GM23338 (cell line): ENCODE results near the gene DENND4A. TPM values are rescaled to one million over a fixed set of nuclear protein-coding genes. Genes with fewer than 3 reads are reported as not detected.

Experiments used
- ATAC-seq: fragments of 200-7000 bp; cut with Tn5 transposase; 3 replicates; pipeline ENCODE4 v1.9.1; 2020
- DNase-seq: peaks from one replicate; pipeline ENCODE4 v3.0.0-alpha.2; 2015; ENCODE audit warnings: low spot score
- H2AFZ ChIP-seq: fragments of 200-600 bp; sonication (generic); 2 replicates; pipeline ENCODE4 v1.8.0; 2016; ENCODE audit warnings: antibody characterized with exemption, mild to moderate bottlenecking, moderate library complexity
- H3F3A ChIP-seq: fragments of 200-600 bp; sonication (generic); replicated peaks from 2 replicates; pipeline ENCODE4 v1.8.0; 2017; ENCODE audit warnings: antibody characterized with exemption, mixed run types, low read depth
- H3K27ac ChIP-seq: fragments of 200-600 bp; sonication (generic); 2 replicates; pipeline ENCODE4 v1.6.1; 2016; ENCODE audit warnings: low read depth
- H3K27me3 ChIP-seq: fragments of 200-600 bp; sonication (generic); 2 replicates; pipeline ENCODE4 v1.8.0; 2016; ENCODE audit warnings: mild to moderate bottlenecking, mixed run types, moderate library complexity; ENCODE audit not compliant: insufficient read depth
- H3K36me3 ChIP-seq: fragments of 200-600 bp; sonication (generic); 2 replicates; pipeline ENCODE4 v1.8.0; 2016; ENCODE audit warnings: mild to moderate bottlenecking; ENCODE audit not compliant: insufficient read depth
- H3K4me1 ChIP-seq: fragments of 200-600 bp; sonication (generic); 2 replicates; pipeline ENCODE4 v1.8.0; 2016; ENCODE audit warnings: mild to moderate bottlenecking, moderate library complexity; ENCODE audit not compliant: insufficient read depth
- H3K4me2 ChIP-seq: fragments of 200-600 bp; sonication (generic); 2 replicates; pipeline ENCODE4 v1.7.1; 2017; ENCODE audit warnings: mixed run types
- H3K4me3 ChIP-seq: fragments of 200-600 bp; sonication (generic); 2 replicates; pipeline ENCODE4 v1.6.1; 2016; ENCODE audit warnings: mixed run types
- H3K79me2 ChIP-seq: fragments of 200-600 bp; sonication (generic); replicated peaks from 2 replicates; pipeline ENCODE4 v1.8.0; 2017; ENCODE audit warnings: mild to moderate bottlenecking; ENCODE audit not compliant: insufficient read depth
- H3K9me2 ChIP-seq: fragments of 200-600 bp; sonication (generic); 2 replicates; pipeline ENCODE4 v1.8.0; 2017; ENCODE audit not compliant: insufficient read depth
- H4K20me1 ChIP-seq: fragments of 200-600 bp; sonication (generic); replicated peaks from 2 replicates; pipeline ENCODE4 v1.8.0; 2017; ENCODE audit warnings: mild to moderate bottlenecking; ENCODE audit not compliant: insufficient read depth
- H3K27ac Mint-ChIP-seq: 2 replicates; pipeline ENCODE4 v1.8.0; 2020; ENCODE audit warnings: inconsistent platforms, mild to moderate bottlenecking, moderate library complexity, mixed read lengths
- H3K27me3 Mint-ChIP-seq: 3 replicates; pipeline ENCODE4 v1.8.0; 2022; ENCODE audit warnings: low read depth, mild to moderate bottlenecking, moderate library complexity, mixed read lengths, inconsistent platforms; ENCODE audit not compliant: insufficient read depth, poor library complexity
- H3K36me3 Mint-ChIP-seq: 3 replicates; pipeline ENCODE4 v1.8.0; 2021; ENCODE audit warnings: low read depth, mild to moderate bottlenecking, inconsistent platforms, moderate library complexity, mixed read lengths
- H3K4me1 Mint-ChIP-seq: 3 replicates; pipeline ENCODE4 v1.8.0; 2020; ENCODE audit warnings: mild to moderate bottlenecking, inconsistent platforms, mixed read lengths
- H3K4me3 Mint-ChIP-seq: 3 replicates; pipeline ENCODE4 v1.8.0; 2021; ENCODE audit warnings: moderate library complexity, mild to moderate bottlenecking, inconsistent platforms, mixed read lengths
- H3K9me3 Mint-ChIP-seq: 3 replicates; pipeline ENCODE4 v1.8.0; 2020; ENCODE audit warnings: moderate library complexity, mild to moderate bottlenecking, inconsistent platforms, mixed read lengths
- CREB1 ChIP-seq: fragments of 250-450 bp; sonication (Bioruptor Pico); IDR thresholded peaks from 2 replicates; pipeline ENCODE4 v1.5.0; 2020; ENCODE audit warnings: low read depth, mild to moderate bottlenecking, moderate library complexity
- ETS1 ChIP-seq: IDR thresholded peaks from 2 replicates; pipeline ENCODE4 v1.6.1; 2016; ENCODE audit warnings: antibody characterized with exemption
- EZH2phosphoT487 ChIP-seq: fragments of 200-600 bp; sonication (generic); IDR thresholded peaks from one replicate; pipeline ENCODE4 v1.8.1; 2018; ENCODE audit warnings: antibody characterized with exemption; ENCODE audit not compliant: unreplicated experiment
- JUNB ChIP-seq: IDR thresholded peaks from one replicate; pipeline ENCODE4 v1.6.1; 2016; ENCODE audit warnings: antibody characterized with exemption; ENCODE audit not compliant: unreplicated experiment
- POLR2AphosphoS5 ChIP-seq: IDR thresholded peaks from 2 replicates; pipeline ENCODE4 v1.6.1; 2016; ENCODE audit warnings: antibody characterized with exemption, low read depth
- REST ChIP-seq: IDR thresholded peaks from one replicate; pipeline ENCODE4 v1.6.1; 2018; ENCODE audit warnings: antibody characterized with exemption; ENCODE audit not compliant: unreplicated experiment
- STAT1 ChIP-seq: IDR thresholded peaks from one replicate; pipeline ENCODE4 v1.6.1; 2016; ENCODE audit warnings: antibody characterized with exemption; ENCODE audit not compliant: unreplicated experiment
- ZNF114 ChIP-seq: fragments of 250-450 bp; sonication (Bioruptor Pico); IDR thresholded peaks from 2 replicates; pipeline ENCODE4 v1.5.0; 2020; ENCODE audit warnings: mild to moderate bottlenecking, moderate library complexity
- ZNF331 ChIP-seq: fragments of 250-450 bp; sonication (Bioruptor Pico); IDR thresholded peaks from 2 replicates; pipeline ENCODE4 v1.5.0; 2020; ENCODE audit warnings: low read depth, mild to moderate bottlenecking, moderate library complexity
- ZNF462 ChIP-seq: fragments of 250-450 bp; sonication (Bioruptor Pico); IDR thresholded peaks from 2 replicates; pipeline ENCODE4 v1.5.0; 2020; ENCODE audit warnings: mild to moderate bottlenecking, moderate library complexity
- polyA plus RNA-seq: library from polyadenylated mRNA; unstranded; fragments of >200 nt; fragmentation: Nextera tagmentation; extraction: Ambion mirVana; gene quantifications from 2 replicates; pipeline ENCODE4 v1.2.1, GENCODE V29; 2016
- total RNA-seq: library from RNA; depleted of rRNA; stranded (reverse); fragments of >200 nt; shearing (Covaris generic); gene quantifications from 2 replicates; pipeline ENCODE4 v1.2.3, GENCODE V29; 2014

DENND4A gene
- total and polyA plus RNA-seq, 2 experiments from 2014 or later = 3.4 to 9.0 TPM

GRCh38 chr15:65789759-65790425 lies 2.2 kb downstream of the DENND4A start (continued):
- TF ChIP-seq ZNF462 (CRISPR knock-in tag) (no peak), ZNF331 (CRISPR knock-in tag) (no peak), STAT1 (no peak), POLR2AphosphoS5 (no peak)

- Histone ChIP-seq H2AFZ (no peak overlapping the region), H3K27ac (no peak overlapping the region), H3K9me2 (no peaks in the 10 kb centered on the region), H4K20me1 (no peaks in the 10 kb centered on the region), H3K4me1 (peaks cover 12% of the 10 kb centered on the region), H3K4me2 (no peak overlapping the region), H3K79me2 (peaks cover 9% of the 10 kb centered on the region; the same call in 1 of the 2 replicates), H3K27me3 (peaks cover 7% of the 10 kb centered on the region; the same call in 1 of the 2 replicates), H3F3A (no peaks in the 10 kb centered on the region), H3K36me3 (no peaks in the 10 kb centered on the region), H3K4me3 (no peak overlapping the region)
- no peaks in the 10 kb centered on the region for H3K9me3 Mint-ChIP-seq
- no peaks in the 10 kb centered on the region for H3K36me3 Mint-ChIP-seq
- no peak for DNase-seq
- no peak overlapping the region for H3K27ac Mint-ChIP-seq
- no peak for ATAC-seq
- H3K27me3 Mint-ChIP-seq = peaks cover 4% of the 10 kb centered on the region
- peaks cover 17% of the 10 kb centered on the region for H3K4me1 Mint-ChIP-seq
- H3K4me3 Mint-ChIP-seq = no peak overlapping the region
- no peak for TF ChIP-seq ZNF114 (CRISPR knock-in tag)
- TF ChIP-seq REST = no peak
- TF ChIP-seq JUNB = no peak
- TF ChIP-seq EZH2phosphoT487 = no peak
- no peak for TF ChIP-seq ETS1
- no peak for TF ChIP-seq CREB1
- TF ChIP-seq ZNF331 (CRISPR knock-in tag) = no peak
Measured at GRCh38 chr15:65789105-65789504, 3.0 kb downstream of the DENND4A start.
